TTC549 (cell line): ENCODE measurements around the gene SPACA4.
"Not testable (repeated sequence)": the region's sequence is repeated elsewhere in the genome, so short reads cannot be mapped to it uniquely, and the experiment has no call there.

Source experiments
- FAIRE-seq: peaks from 2 replicates; lab custom pipeline; 2012; peaks lifted over from hg19 to GRCh38; lab: Jason Lieb, UNC

Gene SPACA4, protein sequence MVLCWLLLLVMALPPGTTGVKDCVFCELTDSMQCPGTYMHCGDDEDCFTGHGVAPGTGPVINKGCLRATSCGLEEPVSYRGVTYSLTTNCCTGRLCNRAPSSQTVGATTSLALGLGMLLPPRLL

DNA sequence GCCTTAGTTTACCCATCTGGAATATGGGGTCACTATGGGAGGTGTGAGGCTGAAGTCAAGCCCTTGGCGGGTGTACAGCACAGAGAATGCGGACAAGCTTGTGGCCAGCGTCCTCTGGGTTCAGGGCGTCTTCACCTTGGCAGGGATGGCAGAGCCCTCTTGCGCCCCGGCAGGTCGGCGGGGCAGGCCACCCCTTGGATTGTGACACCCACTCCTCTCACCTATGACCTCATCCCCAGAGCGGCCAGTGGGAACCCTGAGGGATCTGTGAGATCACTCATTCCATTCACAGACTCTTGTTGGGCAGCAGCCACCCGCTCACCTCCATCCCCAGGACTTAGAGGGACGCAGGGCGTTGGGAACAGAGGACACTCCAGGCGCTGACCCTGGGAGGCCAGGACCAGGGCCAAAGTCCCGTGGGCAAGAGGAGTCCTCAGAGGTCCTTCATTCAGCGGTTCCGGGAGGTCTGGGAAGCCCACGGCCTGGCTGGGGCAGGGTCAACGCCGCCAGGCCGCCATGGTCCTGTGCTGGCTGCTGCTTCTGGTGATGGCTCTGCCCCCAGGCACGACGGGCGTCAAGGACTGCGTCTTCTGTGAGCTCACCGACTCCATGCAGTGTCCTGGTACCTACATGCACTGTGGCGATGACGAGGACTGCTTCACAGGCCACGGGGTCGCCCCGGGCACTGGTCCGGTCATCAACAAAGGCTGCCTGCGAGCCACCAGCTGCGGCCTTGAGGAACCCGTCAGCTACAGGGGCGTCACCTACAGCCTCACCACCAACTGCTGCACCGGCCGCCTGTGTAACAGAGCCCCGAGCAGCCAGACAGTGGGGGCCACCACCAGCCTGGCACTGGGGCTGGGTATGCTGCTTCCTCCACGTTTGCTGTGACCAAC is at the start of gene SPACA4:
Gene SPACA4, plus strand, starts transcription at position 280 of the 896 bp plus-strand sequence. Its CDS starts 237 bp downstream, at position 517.
- FAIRE-seq: no peak

DNA sequence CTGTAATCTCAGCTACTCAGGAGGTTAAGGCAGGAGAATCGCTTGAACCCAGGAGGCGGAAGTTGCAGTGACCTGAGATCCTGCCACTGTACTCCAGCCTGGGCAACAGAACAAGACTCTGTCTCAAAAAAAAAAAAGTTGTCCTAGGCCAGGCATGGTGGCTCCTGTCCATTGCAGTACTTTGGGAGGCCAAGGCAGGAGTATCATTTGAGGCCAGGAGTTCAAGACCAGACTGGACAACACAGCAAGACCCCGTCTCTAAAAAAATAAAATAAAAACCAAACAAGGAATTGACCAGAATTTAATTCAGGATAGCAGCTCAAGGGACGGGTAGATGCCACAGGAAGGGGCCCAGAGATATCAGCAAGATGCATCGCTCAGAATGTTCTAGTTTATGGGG is 49.7 kb upstream of the SPACA4 start:
- FAIRE-seq: no peak

DNA sequence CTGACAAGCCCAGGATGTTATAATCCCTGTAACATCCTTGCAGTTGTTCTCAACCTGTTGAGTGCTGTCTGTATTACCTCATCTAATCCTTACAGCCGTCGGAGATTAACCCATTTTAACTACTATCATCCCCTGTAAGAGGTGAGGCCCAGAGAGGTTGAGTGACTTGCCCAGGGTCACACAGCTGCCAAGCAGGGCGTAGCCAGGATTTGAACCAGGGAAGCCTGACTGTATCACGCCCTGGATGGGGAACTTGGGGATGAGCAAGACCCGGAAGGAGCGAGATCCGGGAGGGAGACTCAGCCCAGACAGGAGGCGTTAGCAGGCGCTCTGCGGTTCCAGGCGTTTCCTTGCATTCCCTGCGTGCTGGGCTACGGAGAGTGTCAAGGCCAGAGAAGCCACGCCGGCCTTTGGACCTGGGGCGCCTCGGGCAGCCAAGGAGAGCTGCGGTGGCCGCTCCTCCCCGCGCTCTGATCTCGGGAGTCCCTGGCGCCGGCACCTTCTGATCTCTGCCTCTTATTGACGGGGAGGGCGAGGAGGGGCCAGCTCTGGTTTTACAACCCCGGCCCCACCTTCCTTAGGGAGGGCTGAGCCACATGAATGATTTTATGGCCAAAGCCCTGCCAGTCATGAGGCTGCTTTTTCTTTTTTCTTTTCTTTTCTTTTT is 48.4 kb upstream of the SPACA4 start:
- no peak for FAIRE-seq

DNA sequence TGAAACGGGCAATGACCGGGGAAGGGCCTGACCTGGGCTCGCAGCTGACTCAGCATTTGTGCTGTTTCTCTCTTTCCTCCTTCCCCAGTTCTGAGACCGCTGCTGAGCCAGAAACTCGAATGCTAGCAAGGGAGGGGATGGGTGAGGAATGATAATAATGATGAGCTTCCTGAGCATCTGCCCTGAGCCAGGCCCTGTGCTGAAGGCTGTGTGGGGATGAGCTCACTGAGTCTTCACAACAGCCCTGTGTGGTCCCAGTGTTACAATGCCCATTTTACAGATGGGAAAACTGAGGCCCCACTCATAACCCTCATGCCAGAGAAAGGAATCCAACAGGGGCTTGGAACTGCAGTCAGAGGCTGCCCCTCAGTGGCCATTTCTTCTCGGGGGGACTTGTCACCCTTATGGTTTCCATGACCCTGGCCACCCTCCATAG is 46.4 kb upstream of the SPACA4 start:
- no peak for FAIRE-seq

DNA sequence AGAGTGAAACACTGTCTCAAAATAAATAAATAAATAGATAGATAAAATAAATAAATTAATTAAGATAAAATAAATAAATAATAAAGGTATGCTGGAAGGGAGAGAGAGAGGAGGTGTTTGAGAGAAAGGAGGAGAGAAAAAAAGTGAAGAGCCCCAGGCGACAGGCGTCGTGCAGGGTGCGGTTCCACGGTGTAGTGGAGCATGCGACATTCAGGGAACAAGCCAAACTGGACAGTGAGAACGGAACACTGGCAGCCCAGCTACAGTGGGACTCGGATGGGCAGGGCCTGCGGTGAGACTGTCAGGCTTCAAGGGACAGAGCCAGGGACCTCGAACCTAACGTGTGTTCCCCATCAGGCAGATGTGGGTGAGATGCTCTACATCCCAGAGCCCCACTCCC is 45.1 kb upstream of the SPACA4 start:
- FAIRE-seq: no peak

DNA sequence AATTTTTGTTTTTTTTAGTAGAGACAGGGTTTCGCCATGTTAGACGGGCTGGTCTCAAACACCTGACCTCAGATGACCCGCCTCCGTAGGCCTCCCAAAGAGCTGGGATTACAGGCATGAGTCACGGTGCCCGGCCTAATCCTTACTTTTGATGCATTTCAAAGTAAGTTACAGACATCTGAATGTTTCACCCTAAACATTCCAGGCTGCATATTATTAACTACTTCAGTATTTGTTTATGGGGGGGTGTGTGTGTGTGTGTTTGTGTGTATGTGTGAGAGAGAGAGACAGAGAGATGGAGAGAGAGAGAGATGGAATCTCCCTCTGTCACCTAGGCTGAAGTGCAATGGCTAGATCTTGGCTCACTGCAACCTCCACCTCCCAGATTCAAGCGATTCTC is 41.5 kb upstream of the SPACA4 start:
- FAIRE-seq: no peak

DNA sequence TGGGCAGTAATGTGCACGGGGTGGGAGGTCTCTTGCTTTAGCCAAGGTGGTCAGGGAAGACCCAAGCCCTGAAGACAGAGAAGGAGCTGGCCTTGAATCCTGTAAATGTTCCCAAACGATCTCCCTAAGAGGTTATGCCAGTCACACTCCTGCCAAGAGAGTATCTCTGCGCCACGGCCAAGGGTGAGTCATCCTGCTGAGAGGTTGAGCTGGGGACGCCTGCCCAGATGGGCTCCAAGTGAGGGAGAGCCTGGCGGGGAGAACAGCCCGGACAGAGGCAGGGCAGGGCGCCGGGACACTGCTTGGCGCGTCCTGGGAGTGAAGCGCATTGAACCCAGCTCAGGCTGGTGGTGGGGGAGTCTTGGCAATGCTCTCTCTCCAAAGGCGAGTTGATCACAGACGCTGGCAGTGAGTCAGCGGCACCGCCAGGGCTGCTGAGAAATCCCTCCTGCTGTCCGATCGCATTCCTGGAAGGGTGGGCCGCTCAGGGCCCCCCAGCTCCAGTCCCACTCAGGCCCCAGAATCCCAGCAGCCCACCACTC is 38.1 kb upstream of the SPACA4 start:
- FAIRE-seq: no peak

DNA sequence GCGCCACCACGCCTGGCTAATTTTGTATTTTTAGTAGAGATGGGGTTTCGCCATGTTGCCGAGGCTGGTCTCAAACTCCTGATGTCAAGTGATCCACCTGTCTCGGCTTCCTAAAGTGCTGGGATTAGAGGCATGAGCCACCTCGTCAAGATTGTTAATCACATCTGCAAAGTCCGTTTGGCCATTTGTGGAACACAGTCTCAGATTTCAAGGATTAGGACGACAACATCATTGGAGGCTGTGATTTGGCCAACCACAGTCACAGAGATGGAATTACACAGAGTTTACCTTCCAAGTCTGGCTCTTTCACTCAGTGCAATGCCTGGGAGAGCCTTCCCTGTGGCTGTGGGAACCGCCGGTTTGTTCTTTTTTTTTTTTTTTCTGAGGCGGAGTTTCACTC is 36.7 kb upstream of the SPACA4 start:
- no peak for FAIRE-seq

DNA sequence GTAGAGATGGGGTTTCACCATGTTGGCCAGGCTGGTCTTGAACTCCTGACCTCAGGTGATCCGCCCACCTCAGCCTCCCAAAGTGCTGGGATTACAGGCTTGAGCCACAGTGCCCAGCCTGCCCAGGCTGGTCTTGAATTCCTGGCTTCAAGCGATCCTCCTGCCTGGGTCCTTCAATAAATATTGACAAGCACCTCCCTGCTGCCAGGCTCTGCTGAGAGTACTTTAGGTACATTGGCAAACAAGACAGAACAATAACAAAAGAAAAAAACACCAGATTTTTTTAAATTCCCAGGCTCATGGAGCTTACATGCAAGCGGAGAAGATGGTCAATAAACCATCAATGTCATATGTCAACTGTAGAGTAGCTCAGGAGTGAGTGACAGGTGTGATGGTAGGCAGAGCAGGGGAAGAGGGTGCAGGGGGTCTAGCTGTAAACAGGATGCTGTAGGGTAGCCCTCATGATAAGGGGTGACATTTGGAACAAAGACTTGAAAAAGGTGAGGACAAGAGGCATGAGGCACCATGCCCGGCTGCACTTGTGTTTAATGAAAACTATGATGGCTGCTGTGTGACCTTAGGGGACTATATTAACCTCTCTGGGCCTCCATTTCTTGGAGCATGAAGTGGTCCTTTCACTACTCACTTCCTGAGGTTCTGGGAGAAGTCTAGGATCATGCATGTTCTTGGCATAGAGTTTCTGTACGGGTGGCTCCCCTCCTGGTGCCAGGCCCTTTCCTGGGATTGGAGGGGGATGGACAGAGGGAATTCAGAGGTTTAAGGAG is 35.0 kb upstream of the SPACA4 start:
- FAIRE-seq: no peak

DNA sequence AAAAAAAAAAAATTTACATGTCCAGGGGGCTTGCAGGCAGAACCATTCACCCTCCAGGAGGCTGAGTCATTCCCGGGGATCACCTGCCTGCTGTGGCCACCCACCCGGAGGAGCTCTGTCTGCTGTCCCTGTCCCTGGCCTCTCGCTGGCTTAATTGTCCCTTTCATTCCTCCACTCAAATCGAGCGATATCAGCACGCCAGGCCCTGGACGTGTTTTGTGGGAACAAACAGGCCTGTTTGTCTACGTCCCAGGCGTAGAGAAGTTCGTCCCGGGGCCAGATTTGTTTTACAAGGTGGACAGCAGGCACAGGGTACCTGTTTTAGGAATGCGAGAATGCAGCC is 33.4 kb upstream of the SPACA4 start:
- no peak for FAIRE-seq

DNA sequence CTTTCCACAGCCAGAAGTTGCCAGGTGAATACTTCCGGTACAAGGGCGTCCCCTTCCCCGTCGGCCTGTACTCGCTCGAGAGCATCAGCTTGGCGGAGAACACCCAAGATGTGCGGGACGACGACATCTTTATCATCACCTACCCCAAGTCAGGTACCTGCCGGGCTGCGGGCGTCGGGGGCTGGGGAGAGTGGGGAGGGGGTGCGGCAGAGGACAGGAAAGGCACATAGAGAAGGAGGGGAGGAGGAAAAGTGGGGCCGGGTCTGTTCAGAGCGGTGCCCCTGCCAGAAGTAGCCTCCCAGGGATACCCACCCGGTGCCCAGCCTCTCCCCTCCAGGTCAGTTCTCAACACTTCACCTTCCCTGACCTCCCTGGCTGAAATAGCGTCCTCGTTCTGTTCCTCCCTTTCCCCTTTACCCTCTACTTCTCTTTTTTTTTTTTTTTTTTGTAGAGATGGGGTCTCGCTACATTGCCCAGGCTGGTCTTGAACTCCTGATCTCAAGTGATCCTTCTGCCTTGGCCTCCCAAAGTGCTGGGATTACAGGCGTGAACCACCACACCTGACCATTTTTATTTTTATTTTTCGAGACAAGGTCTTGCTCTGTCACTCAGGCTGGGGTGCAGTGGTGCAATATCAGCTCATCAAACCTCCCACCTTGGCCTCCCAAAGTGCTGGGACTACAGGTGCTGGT is 30.5 kb upstream of the SPACA4 start:
- no peak for FAIRE-seq

DNA sequence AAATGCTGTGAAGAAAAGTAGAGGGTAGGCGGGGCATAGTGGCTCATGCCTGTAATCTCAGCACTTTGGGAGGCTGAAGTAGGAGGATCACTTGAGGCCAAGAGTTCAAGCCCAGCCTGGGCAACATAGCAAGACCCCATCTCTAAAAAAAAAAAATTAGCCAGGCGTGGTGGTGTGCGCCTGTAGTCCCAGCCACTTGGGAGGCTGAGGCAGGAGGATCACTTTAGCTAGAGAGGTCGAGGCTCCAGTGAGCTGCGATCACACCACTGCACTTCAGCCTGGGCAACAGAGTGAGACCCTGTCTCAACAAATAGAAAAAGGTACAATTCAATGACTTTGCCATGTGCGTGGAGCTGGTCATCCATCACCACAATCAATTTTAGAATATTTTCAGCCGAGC is 28.6 kb upstream of the SPACA4 start:
- not testable (repeated sequence) for FAIRE-seq

DNA sequence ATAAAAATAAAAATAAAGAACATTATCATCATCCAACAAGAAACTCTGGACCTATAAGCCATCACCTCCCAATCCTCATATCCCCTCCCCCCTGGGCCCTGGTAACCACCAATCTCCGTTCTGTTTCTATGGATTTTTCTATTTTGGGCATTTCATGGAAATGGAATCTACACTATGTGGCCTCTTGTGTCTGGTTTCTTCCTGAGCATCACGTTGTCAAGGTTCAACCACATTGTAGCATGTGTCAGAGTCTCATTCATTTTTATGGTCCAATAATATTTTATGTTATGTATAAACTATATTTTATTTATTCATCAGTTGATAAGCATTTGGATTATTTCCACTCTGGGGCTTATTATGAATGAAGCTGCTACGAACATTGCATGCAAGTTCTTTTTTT is 27.7 kb upstream of the SPACA4 start:
- no peak for FAIRE-seq

DNA sequence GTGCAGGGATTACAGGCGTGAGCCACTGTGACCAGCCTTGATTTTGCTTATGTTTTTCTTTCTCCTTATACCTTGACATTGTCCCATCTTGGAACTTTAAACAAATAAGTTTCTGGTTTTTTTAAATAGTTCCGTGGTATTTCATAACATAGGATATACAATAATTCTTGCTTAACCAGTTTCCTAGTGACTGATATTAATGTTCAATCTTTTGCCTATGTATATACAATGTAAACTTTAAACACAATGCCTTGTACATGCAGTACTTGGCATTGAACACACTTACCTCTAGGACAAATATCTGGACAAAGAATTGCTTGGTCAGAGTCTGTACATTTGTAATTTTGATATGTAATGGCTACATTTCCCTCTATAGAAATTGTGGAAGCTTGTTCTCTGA is 24.4 kb upstream of the SPACA4 start:
- no peak for FAIRE-seq

DNA sequence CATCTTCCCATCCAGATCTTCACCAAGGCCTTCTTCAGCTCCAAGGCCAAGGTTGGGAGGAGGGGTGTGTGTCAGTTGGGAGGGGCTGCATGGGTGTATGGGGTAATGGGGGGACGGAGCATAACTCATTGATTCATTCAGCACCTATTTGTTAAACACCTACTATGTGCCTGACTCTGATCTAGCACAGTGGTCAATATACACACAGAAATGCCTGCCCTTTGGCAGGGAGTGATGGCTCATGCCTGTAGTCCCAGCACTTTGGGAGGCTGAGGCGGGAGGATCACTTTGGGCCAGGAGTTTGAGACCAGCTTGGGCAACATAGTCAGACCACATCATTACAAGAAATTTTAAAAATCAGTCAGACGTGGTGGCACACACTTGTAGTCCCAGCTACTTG is 19.2 kb upstream of the SPACA4 start:
- no peak for FAIRE-seq

DNA sequence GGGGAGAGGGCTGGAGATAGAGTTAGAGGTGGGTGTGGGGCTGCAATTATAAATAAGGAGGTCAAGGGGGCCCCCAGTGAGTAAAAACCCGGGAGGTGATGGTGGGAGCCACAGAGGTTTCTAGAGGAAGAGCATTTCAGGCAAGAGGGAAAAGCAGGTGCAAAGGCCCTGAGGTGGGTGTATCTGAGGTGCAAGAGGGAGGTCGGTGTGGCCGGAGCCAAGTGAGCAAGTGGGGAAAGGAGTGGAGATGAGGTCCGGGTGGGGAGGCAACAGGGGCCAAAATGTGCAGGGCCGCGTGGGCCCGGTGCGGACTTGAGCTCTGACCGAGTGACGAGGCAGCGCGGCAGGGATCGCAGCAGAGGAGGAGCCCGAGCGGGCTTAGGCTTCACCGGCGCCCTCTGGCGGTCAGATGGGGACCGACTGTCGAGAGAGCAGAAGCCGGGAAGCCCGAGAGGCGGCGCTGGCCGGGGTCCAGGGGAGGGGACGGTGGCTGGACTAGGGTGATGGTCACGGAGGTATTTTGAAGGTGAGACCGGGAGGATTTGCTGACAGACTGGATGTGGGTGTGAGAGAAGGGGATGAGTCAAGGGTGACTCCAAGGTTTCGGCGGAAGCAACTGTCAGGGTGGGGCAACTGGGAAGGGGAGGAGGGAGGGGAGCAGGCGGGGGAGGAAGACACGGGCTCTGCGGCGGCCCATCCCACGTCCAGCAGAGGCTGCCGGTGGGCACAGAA is 17.7 kb upstream of the SPACA4 start:
- no peak for FAIRE-seq

DNA sequence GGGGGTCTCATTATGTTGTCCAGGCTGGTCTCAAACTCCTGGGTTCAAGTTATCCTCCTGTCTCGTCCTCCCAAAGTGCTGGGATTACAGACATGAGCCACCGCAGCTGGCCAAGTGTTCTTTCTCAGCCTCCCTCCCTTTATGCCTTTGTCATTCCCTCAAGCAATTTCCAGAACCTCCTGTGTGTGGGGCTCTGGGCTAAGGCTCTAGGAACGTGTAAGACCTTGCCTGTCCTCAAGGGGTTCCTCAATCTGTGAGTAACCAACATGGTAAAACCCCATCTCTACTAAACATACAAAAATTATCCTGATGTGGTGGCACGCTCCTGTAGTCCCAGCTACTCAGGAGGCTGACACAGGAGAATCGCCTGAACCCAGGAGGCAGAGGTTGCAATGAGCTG is 15.5 kb upstream of the SPACA4 start:
- no peak for FAIRE-seq

DNA sequence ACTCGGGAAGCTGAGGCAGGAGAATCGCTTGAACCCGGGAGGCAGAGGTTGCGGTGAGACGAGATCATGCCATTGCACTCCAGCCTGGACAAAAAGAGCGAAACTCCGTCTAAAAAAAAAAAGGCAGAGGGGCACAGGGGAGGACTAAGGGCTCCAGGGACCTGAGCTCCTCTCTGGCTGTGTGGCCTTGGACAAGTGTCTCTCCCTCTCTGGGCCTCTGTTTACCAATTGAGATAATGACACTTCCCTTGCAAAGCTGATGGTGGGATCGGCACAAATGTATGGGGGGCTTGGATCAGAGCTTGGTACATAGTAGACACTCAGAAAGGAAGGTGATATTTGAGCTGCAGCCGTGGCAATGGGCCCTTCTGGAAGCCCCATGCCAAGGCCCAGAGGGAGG is 11.4 kb upstream of the SPACA4 start:
- FAIRE-seq: no peak

DNA sequence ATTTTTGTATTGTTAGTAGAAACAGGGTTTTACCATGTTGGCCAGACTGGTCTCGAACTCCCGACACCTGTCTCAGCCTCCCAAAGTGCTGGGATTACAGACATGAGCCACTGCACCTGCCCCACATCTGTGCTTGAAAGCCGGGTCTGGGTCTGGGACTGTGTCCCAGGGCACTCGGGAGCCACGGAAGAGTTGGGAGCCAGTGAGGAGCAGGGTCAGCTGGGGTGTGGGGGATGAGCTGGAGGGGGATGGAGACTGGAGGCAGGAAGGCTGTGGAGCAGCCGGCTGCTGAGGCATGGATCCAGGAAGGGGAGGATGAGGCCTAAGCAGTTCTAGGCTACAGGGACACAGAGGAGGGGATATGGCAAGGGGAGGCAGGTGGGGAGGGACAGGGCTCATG is 10.7 kb upstream of the SPACA4 start:
- no peak for FAIRE-seq

DNA sequence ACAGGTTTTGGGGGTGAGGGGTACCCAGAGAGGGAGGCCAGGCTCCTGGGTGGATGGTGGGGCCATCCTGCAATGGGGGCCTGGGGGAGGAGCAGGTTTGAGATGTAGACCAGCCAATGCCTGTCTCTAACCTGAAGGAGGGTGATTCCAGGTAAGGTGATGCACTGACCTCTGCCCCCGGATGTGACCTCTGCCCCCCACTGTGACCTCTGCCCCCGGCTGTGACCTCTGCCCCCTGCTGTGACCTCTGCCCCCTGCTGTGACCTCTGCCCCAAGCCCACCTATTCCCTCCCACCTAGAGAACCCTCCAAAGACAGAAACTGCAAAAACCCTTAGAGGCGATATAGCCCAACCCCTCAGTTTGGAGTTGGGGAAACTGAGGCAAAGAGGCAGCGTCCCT is 10.3 kb upstream of the SPACA4 start:
- FAIRE-seq: no peak
